ENCODE measurements around the gene TRAPPC4. TPM values are rescaled to one million over a fixed set of nuclear protein-coding genes. Genes with fewer than 3 reads are reported as not detected.
"Not testable (repeated sequence)": the region's sequence is repeated elsewhere in the genome, so short reads cannot be mapped to it uniquely, and the experiment has no call there.

Gene TRAPPC4
- total RNA-seq, 2 experiments from 2014 or later: 101 to 106 TPM

DNA sequence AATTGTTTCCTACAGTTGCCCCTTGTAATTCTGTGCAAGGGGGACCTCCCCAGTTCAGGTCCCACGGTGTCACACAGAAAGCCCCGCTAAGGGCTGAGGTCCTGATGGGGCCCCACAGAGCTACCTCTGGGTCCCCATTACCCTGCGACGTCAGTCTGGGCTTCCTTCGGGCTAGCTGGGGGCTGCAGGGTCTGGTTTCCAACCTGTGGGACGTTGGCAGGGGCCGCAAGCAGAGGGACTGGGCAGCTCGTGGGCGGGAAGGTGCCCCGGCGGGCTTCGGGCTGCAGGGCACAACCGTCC lies 11.4 kb downstream of the TRAPPC4 start:
- intact Hi-C loops (cut with DNase I, micrococcal nuclease): loop anchor here (1.0 to 5.0 kb wide), 5 partner anchors 12 to 65 kb away; partner anchors contain the start of genes RPS25 (in 2 of the 2), TRAPPC4 (in 2 of the 2), CENATAC (in 1 of the 2) and HYOU1 (in 1 of the 2)
- TF ChIP-seq, protein P1, sequence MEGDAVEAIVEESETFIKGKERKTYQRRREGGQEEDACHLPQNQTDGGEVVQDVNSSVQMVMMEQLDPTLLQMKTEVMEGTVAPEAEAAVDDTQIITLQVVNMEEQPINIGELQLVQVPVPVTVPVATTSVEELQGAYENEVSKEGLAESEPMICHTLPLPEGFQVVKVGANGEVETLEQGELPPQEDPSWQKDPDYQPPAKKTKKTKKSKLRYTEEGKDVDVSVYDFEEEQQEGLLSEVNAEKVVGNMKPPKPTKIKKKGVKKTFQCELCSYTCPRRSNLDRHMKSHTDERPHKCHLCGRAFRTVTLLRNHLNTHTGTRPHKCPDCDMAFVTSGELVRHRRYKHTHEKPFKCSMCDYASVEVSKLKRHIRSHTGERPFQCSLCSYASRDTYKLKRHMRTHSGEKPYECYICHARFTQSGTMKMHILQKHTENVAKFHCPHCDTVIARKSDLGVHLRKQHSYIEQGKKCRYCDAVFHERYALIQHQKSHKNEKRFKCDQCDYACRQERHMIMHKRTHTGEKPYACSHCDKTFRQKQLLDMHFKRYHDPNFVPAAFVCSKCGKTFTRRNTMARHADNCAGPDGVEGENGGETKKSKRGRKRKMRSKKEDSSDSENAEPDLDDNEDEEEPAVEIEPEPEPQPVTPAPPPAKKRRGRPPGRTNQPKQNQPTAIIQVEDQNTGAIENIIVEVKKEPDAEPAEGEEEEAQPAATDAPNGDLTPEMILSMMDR (IDR thresholded peaks at IDR 0.05): no peak
- no peaks in the 10 kb centered on the region for H3K9me3 Mint-ChIP-seq
- peaks cover 27% of the 10 kb centered on the region for H3K4me1 Mint-ChIP-seq (ENCODE audit: low read depth)
- ChIA-PET POLR2A (interaction anchor here (0.6 to 5.8 kb wide), 11 partner anchors 10 to 77 kb away, joined by 3 to 94 read pairs (median 7); partner anchors contain the start of genes C2CD2L, CENATAC, DPAGT1 and HMBS), CTCF (interaction anchor here (0.6 to 2.0 kb wide), 8 partner anchors 11 to 100 kb away, joined by 3 to 13 read pairs (median 3); partner anchors contain the start of genes CENATAC, HYOU1, RPS25 and TRAPPC4)
- peak overlapping the region; percentile 92 for H3K27ac Mint-ChIP-seq
- H3K36me3 Mint-ChIP-seq (ENCODE audit: low read depth): peaks cover 14% of the 10 kb centered on the region
- Histone ChIP-seq H3K9me3 (ENCODE audit: control insufficient read depth in 1 of 2, insufficient read depth in 1 of 2, low read length in 2 of 2) (no peaks in the 10 kb centered on the region), H3K4me1 (ENCODE audit: insufficient read depth, low read length) (peaks cover 29% of the 10 kb centered on the region), H3K4me3 (ENCODE audit: low read length) (peak overlapping the region; percentile 91), H3K36me3 (ENCODE audit: insufficient read depth, low read length) (peaks cover 23% of the 10 kb centered on the region), H3K27me3 (ENCODE audit: control insufficient read depth in 1 of 2, insufficient read depth in 2 of 2, low read length in 2 of 2) (no peaks in the 10 kb centered on the region), H3K27ac (ENCODE audit: low read depth in 1 of 2, low read length in 2 of 2) (peak overlapping the region; percentile 73 to 74)
- no peaks in the 10 kb centered on the region for H3K27me3 Mint-ChIP-seq
- no peak for ATAC-seq (ENCODE audit: poor library complexity)
- no peak for DNase-seq
- peak overlapping the region; percentile 75 for H3K4me3 Mint-ChIP-seq

GRCh38 chr11:119030329-119031047 lies 11.9 kb downstream of the TRAPPC4 start, which contains the start of gene SLC37A4:
Gene SLC37A4 (minus strand): TSS chr11:119030877.
- Histone ChIP-seq H3K4me3 (ENCODE audit: low read length) (peak within 1 kb of the TSS; percentile 91), H3K36me3 (ENCODE audit: insufficient read depth, low read length) (peaks cover 18% of the 10 kb centered on the region), H3K27me3 (ENCODE audit: control insufficient read depth in 1 of 2, insufficient read depth in 2 of 2, low read length in 2 of 2) (no peaks in the 10 kb centered on the region), H3K9me3 (ENCODE audit: control insufficient read depth in 1 of 2, insufficient read depth in 1 of 2, low read length in 2 of 2) (no peaks in the 10 kb centered on the region), H3K4me1 (ENCODE audit: insufficient read depth, low read length) (peaks cover 29% of the 10 kb centered on the region), H3K27ac (ENCODE audit: low read depth in 1 of 2, low read length in 2 of 2) (peak within 1 kb of the TSS; percentile 73 to 74)
- peak; percentile 96 to 100 (median 99) for DNase-seq
- Mint-ChIP-seq H3K4me1 (ENCODE audit: low read depth) (peaks cover 22% of the 10 kb centered on the region), H3K36me3 (ENCODE audit: low read depth) (peaks cover 9% of the 10 kb centered on the region), H3K4me3 (peak within 1 kb of the TSS; percentile 96), H3K9me3 (no peaks in the 10 kb centered on the region), H3K27ac (peak within 1 kb of the TSS; percentile 92), H3K27me3 (no peaks in the 10 kb centered on the region)
- ChIA-PET CTCF (interaction anchor here (0.6 to 2.0 kb wide), 9 partner anchors 12 to 100 kb away, joined by 3 to 13 read pairs (median 3); partner anchors contain the start of genes CENATAC, HMBS, HYOU1 and RPS25), POLR2A (interaction anchor here (0.6 to 5.8 kb wide), 12 partner anchors 11 to 76 kb away, joined by 3 to 94 read pairs (median 6); partner anchors contain the start of genes C2CD2L, CENATAC, DPAGT1 and HMBS)
- intact Hi-C loops (cut with DNase I, micrococcal nuclease): loop anchor here (1.0 to 5.0 kb wide), 5 partner anchors 12 to 64 kb away; partner anchors contain the start of genes RPS25 (in 2 of the 2), TRAPPC4 (in 2 of the 2), CENATAC (in 1 of the 2) and HYOU1 (in 1 of the 2)
- TF ChIP-seq, protein P1 (IDR thresholded peaks at IDR 0.05): no peak
- ATAC-seq (ENCODE audit: poor library complexity): peak; percentile 95

GRCh38 chr11:119031912-119032280 lies 13.3 kb downstream of the TRAPPC4 start:
- no peak overlapping the region for H3K4me3 ChIP-seq (ENCODE audit: low read length)
- peaks cover 5% of the 10 kb centered on the region for H3K36me3 Mint-ChIP-seq (ENCODE audit: low read depth)
- H3K4me3 Mint-ChIP-seq: peak overlapping the region; percentile 96
- H3K36me3 ChIP-seq (ENCODE audit: insufficient read depth, low read length): peaks cover 5% of the 10 kb centered on the region
- POLR2A ChIA-PET: interaction anchor here (0.6 to 5.8 kb wide), 5 partner anchors 12 to 240 kb away, joined by 3 to 94 read pairs (median 10); partner anchors contain the start of genes HYOU1, RPS25 and TRAPPC4
- H3K27me3 Mint-ChIP-seq: no peaks in the 10 kb centered on the region
- H3K27me3 ChIP-seq (ENCODE audit: control insufficient read depth in 1 of 2, insufficient read depth in 2 of 2, low read length in 2 of 2): no peaks in the 10 kb centered on the region
- H3K27ac ChIP-seq (ENCODE audit: low read depth in 1 of 2, low read length in 2 of 2): no peak overlapping the region
- ATAC-seq (ENCODE audit: poor library complexity) (no peak), DNase-seq (no peak)
- intact Hi-C loops (cut with DNase I, micrococcal nuclease): loop anchor here (2.0 to 5.0 kb wide), 3 partner anchors 25 to 63 kb away; partner anchors contain the start of genes CENATAC (in 1 of the 2) and HYOU1 (in 1 of the 2)
- H3K27ac Mint-ChIP-seq: no peak overlapping the region
- peaks cover 19% of the 10 kb centered on the region for H3K4me1 Mint-ChIP-seq (ENCODE audit: low read depth)
- CTCF ChIA-PET: interaction anchor here (1.0 kb wide), 1 partner anchor 34 kb away, joined by 3 read pairs; no protein-coding TSS in a partner anchor
- peaks cover 29% of the 10 kb centered on the region for H3K4me1 ChIP-seq (ENCODE audit: insufficient read depth, low read length)
- TF ChIP-seq, protein P1 (IDR thresholded peaks at IDR 0.05): no peak
- H3K9me3 ChIP-seq (ENCODE audit: control insufficient read depth in 1 of 2, insufficient read depth in 1 of 2, low read length in 2 of 2): no peaks in the 10 kb centered on the region
- H3K9me3 Mint-ChIP-seq: no peaks in the 10 kb centered on the region

- intact Hi-C loops (cut with DNase I, micrococcal nuclease): loop anchor here in 1 of 2 experiments (5.0 kb wide), 1 partner anchor 36 kb away; the partner anchor contains the start of gene CENATAC
- ChIA-PET POLR2A (interaction anchor here (0.9 kb wide), 1 partner anchor 15 kb away, joined by 3 read pairs; the partner anchor contains the start of gene RPS25), CTCF (interaction anchor here (0.7 kb wide), 1 partner anchor 75 kb away, joined by 3 read pairs; no protein-coding TSS in a partner anchor)
- peaks cover 25% of the 10 kb centered on the region for H3K4me1 ChIP-seq (ENCODE audit: insufficient read depth, low read length)
- H3K9me3 ChIP-seq (ENCODE audit: control insufficient read depth in 1 of 2, insufficient read depth in 1 of 2, low read length in 2 of 2); H3K27ac ChIP-seq (ENCODE audit: low read depth in 1 of 2, low read length in 2 of 2); H3K27me3 ChIP-seq (ENCODE audit: control insufficient read depth in 1 of 2, insufficient read depth in 2 of 2, low read length in 2 of 2); H3K27ac Mint-ChIP-seq; H3K36me3 ChIP-seq (ENCODE audit: insufficient read depth, low read length); ATAC-seq (ENCODE audit: poor library complexity); H3K27me3 Mint-ChIP-seq; H3K4me3 Mint-ChIP-seq; H3K36me3 Mint-ChIP-seq (ENCODE audit: low read depth); H3K9me3 Mint-ChIP-seq; DNase-seq; H3K4me3 ChIP-seq (ENCODE audit: low read length): not testable (repeated sequence)
- peaks cover 19% of the 10 kb centered on the region for H3K4me1 Mint-ChIP-seq (ENCODE audit: low read depth)
Observed at GRCh38 chr11:119033421-119033820, 14.9 kb downstream of the TRAPPC4 start.
